T-helper 2 cell (primary cell): ENCODE data around the gene COL20A1.
"Not testable (repeated sequence)": the region's sequence is repeated elsewhere in the genome, so short reads cannot be mapped to it uniquely, and the experiment has no call there.

Experiments used
- DNase-seq, 5 experiments: peaks; one replicate each; pipeline versions ENCODE4 v3.0.0 to v3.0.0-alpha.2; 2012 to 2022

COL20A1 gene

DNA sequence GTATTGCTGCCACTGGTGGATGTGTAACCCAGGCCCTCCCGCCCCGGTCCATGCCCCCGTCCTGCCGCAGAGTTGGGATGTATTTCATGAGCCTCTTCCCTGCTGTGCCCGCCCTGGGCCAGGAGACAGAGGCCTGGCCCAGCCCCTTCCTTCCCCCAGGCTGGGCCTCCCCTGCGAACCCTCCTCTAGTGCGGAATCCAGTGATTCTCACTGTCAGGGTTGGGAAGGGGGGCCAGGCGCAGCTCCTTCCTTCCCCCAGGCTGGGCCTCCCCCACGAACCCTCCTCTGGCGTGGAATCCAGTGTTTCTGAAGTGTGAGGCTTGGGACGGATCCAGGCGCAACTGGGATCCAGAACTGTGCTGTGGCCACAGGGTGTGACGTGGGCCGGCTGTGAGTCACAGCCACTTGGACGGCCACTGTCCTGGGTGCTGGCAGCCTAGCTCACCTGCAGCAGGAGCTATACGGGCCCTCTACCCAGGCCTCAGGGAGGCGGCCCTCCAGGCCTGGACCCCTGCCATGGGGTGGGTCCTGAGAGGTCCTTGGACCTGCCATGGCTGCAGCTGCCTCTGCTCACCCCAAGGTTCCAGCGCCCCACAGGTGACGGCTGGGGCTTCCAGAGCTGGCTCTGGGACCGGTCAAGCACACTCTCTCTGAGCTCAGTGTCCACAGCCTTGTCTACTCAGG is 28.3 kb downstream of the COL20A1 start:
- peak in 1 of 5 experiments; percentile 3 for DNase-seq

DNA sequence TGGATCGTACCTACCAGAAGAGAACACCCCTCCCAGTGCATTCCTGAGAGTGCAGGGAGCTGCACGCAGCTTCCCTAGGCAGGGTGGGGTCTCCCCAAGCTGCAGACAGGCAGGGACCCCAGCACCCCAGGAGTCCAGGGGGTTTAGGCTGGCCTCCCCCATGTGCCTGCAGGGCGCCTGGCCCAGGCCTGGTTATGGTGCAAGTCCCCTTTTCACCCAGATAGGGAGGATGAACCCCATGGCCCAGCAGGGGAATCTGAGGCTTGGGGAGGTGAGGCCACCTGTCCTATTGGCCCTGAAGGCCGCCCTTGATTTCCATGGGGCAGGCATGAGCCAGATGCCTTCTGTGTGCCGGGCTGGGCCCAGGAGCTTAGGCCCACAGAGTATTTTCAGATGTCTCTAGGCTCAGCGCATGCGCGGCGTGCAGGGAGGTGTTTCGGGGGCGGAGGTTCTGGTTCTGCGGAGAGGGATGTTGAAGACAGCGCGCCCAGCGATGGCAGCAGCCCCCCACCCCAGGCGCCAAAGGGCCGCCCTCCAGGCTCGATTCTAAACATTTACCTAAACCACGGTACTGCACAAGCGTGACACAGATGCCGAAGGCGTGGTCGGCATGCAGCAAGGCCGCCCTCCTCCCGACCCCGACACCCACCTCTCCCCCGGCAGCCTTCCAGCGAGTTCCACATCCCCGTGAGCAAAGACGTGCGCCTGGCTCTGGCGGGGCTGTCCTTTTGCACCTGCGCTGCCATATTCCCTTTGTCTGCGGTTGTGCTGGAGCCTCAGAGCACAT is 29.4 kb downstream of the COL20A1 start:
- DNase-seq: peak in 1 of 5 experiments; percentile 7

DNA sequence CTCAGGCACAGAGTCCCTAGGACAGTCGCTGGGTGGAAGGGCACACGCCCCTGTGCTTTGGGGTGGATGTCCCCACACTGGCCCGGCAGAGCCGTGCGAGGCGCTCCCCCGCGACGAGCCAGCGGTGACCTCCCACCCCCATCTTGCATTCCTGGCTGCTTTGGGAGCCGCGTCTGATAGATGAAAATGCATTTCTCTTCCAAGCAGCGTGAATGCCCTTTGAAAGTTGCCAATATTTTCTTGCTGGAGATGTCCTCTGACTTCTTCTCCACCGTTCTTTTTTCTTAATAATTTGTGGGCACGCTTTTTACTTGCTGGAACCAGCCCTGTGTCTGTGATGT is 29.9 kb downstream of the COL20A1 start:
- DNase-seq: no peak

DNA sequence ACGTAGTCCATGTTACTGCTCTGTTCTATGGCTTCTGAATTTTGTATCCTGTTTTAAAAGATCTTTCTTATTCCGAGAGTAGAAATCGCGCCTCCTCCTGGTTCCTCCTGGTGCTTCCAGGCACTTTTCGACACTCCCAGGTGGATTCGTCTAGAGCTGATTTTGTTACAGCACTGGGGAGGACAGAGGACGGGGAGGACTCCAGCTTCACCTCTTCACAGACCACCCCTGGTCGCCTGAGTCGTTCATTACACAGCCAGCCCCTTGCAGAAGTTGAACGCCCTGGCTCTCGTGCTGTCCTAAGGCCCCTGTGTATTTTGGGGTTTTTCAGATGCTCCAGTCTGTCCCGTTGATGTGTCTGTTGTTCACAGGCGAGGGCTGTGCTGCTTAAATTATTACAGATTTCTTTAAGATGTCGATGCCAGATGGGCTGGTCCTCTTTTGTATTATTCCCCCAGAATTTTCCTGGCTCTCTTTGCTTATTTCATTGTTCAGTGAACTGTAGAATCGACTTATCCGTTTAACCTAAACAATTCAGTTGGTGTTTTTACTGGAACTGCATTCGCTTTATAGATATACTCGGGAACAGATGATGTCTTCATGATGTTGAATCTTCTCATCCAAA is 30.5 kb downstream of the COL20A1 start:
- DNase-seq: no peak

DNA sequence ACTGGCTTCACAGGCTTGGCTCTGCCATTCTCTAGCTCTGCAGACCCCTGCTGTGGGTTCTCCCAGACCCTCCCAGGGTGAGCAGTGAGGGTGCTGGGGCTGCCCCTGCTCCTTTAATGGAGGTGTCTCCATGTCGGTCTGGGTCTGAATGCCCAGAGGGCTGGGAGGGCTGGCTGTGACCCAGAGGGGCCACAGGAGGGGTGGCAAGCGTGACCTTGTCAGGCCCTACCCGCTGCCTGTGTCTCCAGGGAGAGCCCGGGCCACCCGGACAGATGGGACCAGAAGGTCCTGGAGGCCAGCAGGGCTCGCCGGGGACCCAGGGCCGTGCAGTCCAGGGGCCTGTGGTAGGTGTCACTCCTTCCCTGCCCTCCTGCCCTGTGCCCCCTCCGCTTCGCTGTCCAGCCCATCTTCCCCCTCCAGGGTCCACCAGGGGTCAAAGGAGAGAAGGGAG is 32.1 kb downstream of the COL20A1 start:
- peak in 2 of 5 experiments; percentile 0 to 3 for DNase-seq

DNA sequence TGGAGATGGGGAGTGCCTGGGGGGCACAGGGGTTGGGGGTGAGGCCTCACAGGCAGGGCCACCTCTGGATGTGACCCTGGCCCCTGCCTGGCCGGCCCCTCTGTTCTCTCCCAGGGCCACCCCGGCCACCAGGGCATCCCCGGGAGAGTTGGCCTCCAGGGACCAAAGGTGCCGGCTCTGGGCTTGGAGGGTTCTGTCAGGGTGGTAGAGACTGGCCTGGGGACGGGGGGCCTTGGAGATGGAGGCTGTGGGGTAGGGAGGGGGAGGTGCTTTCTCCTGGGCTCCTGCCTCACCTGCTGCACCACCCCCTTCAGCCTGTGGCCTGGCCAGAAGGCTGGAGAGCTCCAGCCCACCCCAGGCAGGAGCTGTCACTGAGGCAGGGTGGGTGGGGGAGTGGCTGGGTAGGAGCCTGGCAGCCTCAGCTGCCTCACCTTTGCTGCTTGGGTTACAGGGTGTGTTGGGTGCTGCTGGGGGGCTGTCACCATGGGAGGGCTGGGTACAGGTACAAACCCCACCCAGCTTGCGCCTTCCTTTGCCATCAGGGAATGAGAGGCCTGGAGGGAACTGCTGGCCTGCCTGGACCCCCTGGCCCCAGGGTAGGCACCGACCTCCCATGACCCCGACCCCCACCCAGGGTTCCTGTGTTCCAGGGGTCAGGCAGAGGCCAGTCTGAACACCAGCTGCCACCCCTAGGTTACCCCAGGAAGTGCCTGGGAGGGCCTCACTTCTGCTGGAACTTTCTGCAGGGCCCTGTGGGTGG is 32.7 kb downstream of the COL20A1 start:
- DNase-seq: peak in 2 of 5 experiments; percentile 1 to 2

DNA sequence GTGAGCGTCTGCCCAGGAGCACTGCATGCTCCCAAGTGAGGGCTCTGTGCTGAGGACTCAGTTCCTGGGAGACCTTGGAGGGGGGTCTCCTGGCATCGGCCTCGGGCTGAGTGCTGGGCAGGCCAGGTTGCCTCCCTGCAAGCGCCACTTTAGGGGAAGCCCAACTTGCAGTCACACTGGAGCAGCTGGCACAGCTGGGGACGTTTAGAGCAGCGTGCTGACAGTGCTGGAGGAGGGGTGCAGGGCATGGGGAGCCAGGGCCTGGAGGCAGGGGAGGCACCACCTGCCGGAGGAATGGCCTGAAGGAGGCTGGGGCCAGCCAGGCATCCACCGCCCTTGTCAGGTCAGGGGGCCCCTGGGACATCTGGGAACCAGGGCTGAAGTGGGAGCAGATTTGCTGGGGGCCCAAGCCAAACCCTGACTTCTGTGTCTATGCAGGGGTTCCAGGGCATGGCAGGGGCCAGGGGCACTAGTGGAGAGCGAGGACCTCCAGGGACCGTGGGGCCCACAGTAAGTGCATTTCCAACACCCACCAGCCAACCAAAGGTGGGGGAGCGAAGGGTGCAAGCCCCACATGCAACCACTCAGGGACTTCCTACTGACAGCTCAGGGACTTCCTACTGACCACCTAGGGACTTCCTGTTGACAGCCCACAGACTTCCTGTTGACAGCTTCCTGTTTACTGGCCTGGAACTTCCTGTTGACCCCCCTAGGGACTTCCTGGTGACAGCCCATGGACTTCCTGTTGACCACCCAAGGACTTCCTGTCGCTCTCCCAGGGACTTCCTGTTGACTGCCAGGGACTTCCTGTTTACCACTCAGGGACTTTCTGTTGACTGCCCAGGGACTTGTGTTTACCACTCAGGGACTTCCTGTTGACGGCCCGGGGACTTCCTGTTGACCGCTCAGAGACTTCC is 33.6 kb downstream of the COL20A1 start:
- DNase-seq: peak in 1 of 5 experiments; percentile 44

DNA sequence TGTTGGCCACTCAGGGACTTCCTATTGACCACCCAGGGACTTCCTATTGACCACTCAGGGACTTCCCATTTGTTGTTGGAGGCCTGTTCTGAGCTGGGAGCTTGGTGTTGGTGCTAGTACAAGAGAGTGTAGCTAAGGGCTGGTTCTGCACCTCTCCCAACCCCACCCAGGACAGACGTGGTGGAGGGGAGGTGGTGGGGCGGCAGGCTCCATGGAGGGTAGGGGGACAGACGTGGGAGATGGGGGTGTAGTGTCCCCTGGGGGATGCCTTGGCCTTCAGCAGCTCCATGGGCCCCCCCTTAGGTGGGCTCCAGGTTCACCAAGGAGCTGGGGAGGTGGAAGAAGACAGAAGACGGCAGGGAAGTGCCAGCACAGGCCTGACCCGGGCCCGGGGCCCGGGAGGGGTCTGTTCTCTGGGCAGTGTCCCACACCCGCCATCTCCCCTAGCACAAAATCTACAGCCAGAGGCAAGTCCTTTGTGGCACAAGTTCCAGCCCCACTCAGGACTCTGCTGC is 34.3 kb downstream of the COL20A1 start:
- no peak for DNase-seq

DNA sequence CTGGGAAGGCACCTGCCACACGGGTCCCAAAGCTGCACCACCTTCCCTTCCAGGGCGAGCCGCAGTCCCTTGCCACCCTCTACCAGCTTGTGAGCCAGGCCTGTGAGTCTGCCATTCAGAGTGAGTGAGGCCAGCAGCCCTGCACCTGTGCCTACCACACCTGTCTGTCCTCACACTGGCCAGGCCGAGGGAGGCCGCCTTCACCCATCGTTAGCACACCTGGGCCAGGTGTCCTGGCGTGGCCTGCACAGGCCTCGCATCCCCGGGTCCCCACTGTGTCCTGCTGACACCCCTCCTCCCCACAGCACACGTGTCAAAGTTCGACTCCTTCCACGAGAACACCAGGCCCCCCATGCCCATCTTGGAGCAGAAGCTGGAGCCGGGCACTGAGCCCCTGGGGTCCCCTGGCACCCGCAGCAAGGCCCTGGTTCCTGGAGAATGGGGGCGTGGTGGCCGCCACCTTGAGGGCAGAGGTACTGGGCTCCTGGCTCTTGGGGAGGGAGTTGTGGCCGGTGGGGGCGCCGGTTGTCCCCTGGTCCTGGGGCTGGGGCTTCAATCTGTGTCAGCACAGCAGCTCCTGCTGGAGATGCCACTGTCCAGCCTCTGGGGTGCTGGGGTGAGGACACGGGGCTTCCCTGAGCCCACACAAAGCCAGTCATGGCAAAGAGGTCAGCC is 35.2 kb downstream of the COL20A1 start:
- DNase-seq: no peak

DNA sequence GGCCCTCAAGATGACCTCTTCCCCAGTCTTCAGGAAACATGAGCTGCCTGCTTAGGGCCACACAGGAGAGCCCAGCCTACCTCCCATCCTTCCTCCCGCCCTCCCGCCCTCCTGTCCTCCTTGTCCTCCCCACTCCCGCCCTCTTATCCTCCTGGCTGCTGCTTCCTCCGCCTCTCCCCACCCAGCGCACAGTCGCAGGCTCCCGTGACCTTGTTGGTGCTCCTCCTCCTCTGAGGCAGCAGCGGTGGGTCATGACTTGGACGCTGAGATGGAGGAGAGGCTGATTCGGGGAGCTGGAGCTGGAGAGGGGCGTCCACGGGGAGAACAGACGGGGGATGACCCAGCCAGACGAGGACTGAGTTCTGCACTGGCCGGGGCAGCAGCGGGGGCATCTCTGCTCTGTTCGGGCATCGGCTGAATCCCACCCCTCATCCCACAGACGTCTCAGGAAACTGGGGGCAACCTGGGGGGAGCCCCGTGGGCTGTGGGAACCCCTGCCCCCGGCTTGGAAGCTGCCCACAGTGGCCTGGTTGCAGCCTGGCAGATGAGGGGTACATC is 35.8 kb downstream of the COL20A1 start:
- no peak for DNase-seq

DNA sequence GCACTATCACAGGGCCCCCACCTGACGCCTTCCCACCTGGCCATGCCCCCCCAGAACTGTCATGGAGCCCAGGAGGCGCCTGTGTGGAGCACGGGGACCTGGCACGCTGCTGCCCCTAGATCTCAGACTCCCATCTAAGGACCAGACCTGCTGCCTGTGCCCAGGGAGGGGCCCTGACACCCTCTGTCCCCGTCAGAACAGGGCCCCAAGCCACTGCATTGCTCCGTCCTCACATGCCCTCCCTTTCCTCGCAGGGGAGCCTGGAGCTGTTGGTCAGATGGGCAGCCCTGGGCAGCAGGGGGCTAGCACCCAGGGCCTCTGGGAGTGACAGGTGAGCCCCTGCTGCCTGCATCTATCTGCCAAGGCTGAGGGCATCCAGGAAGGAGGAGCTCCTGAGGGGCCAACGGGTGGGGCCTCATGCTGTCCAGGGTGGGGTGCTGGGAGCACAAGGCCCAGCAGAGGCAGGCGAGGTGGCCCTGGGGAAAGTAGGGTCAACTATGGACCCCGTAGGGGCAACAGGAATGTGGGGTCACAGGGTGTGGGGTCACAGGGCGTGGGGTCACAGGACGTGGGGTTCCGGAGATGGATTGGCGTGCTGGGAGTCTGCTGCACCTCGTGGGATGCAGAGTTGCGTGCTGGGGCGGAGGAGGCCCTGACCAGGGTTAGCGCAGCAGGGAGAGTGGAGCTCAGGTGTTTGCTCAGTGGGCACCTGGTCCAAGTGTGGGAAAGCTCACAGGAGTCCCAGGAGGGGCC is 36.5 kb downstream of the COL20A1 start:
- DNase-seq: no peak

DNA sequence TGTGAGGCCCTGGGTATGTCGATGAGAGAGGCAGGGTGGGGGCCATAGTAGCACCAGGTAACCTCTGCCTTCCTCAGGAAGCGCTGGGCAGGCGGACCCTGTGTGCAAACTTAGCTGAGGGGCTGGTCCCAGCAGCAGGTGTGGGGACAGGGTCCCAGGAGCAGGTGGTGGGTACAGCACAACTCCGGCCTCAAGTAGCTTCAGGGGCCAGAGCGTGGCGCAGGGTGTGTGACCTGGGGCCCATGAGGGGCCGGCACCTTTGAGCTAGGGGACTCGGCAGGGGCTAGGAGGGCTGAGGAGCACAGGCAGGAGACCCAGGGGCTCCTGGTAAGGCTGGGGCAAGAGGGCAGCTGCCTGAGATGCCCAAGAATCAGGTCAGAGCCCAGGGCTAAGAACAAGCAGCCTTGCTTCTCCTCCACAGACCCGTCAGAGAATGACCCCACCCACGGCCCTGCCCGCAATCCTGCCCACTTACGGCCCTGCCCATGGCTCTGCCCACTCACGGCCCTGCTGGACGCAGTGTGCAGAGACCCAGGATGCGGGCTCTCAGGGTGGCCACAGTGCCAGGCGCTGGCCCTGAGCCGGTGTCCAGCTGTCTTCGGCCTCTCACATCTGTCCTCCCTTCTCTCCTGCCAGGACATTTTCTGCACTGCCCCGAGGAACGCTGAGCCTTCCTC is 37.2 kb downstream of the COL20A1 start:
- no peak for DNase-seq

DNA sequence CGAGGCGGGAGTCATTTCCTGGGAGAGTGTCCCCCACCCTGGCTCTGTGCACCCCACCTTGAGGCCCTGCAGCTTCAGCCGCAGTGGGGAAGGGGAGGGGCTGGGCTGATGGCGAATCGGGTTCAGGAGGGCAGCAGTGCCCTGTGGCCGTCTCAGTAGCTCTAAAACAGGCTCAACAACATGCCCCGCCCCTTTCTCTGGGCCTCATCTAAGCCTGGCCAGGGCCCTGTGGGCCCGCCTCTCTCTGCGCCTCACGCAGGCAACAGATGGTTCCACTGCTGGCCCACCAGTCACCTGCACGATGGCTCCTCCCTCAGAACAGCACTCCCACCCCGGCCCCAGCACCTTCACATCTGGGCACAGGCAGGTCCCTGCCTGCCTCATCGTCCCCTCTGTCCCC is 38.0 kb downstream of the COL20A1 start:
- DNase-seq: no peak

DNA sequence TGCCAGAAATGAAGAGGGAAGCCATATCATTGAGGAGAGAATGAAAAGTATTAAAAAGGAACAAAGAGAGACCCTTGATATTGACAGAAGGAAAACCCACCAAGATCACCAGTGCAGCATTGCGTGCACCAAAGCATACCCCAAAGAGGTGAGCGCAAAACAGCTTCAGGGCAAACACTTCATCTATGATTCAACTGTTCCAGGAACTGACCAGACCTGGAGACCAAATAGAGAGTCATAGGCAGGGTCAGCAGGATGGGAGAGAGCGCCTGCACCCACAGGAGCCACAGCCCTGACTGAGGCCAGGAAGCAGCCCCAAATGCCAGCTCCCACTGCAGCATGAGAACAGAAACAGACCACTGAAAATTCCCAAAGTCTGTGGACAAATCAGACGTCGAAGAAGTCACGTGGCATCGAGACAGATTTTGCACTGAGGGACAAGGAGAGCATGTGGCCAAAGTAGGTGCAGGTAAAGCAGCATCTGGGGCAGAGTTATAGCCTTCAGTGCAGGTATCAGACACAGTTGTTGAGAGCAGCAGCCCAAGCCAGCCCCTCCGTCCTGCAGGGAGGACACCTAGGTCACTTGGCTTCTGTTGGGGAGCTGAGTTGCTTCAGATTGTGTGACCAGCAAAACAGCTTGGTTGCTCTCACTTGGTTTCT is 38.9 kb downstream of the COL20A1 start:
- DNase-seq: no peak

DNA sequence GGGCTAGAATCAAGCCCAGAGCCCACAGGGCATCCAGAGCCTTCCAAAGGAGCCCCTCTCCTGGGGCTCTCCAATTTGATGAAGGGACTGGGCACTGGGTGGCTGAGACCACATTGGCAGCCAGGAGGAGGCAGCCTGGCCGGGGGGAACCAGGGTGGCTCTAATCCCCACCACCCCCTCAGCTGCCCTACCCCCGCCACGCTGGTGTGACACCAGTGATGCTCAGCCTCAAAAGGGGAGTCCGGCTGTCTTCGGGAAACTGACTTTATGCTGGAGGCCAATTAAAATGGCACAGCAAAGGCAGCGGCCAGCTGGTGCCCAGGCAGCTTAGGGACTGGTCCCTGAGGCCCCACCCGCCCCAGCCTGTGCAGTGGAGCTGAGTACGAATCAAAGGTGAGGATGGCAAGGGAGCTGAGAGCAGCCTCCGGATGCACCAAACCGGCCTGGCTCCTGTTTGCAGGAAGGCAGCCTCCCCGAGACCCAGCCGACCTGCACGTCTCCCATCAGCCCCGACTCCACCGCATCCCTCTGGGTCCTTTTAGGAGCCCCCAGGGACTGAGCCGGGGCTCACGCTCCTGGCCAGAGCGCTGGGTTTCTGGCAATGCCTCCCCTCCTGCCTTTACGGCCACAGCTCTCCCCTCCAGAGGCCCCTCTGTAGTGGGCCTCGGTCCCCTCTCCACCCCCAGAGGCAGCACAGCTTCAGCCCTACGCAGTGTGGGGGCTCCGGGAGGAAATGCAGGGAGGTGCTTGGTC is 39.7 kb downstream of the COL20A1 start:
- no peak for DNase-seq

DNA sequence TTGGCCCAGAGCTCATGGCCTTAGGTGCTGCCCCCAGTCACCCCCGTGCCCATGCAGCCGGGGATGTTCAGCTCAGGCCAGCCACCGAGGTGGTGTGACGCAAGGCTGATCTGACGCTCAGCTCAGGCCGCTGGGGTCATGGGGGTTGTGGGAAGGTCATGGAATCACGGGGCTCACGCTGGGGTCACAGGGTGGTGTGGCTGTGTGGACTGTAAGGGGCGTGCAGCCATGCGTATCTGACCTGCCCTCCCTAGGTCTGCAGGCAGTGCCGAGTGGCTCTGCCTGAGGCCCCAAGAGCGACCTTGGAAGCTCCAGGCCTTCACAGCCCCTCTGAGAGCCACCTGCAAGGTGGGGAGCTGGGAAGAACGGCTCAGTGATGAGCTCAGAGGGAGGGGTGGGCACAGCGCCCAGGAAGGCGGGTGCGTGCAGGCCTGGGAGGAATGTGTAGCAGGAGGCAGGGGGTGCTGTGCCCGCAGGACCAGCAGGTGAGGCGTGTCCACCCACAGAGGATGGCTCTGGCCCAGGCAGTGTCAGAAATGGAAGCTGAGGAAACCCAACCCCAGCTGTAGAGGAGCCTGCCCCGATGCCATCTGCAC is 40.4 kb downstream of the COL20A1 start:
- DNase-seq: no peak

DNA sequence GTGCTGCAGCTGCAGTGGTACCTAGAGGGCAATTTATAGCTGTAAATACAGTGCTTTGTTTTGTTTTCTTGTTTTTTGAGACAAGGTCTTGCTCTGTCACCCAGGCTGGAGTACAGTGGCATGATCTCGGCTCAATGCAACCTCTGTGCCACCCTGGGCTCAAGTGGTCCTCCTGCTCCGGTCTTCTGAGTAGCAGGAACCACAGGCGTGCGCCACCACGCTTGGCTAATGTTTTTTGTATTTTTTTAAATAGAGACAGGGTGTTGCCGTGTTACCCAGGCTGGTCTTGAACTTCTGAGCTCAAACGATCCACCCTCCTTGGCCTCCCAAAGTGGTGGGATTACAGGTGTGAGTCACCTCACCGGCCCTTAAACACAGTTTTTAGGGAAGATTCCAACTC is 41.4 kb downstream of the COL20A1 start:
- DNase-seq: no peak

DNA sequence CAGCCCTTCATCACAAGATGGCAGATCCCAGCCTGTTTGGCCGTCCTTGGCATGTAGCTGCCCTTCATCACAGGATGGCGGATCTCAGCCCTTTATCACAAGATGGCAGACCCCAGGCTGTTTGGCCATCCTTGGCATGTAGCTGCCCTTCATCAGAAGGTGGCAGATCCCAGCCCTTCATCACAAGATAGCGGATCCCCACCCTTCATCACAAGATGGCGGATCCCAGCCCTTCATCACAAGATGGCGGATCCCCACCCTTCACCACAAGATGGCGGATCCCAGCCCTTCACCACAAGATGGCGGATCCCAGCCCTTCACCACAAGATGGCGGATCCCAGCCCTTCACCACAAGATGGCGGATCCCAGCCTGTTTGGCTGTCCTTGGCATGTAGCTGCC is 42.1 kb downstream of the COL20A1 start:
- DNase-seq: not testable (repeated sequence)
